Naive B cell (primary cell): Measurements from ENCODE around the gene MRPL52. TPM values are rescaled to one million over a fixed set of nuclear protein-coding genes. Genes with fewer than 3 reads are reported as not detected.
A peak's percentile ranks its signal among the peaks of the same experiment; 100 is the strongest.

ENCODE experiments used
- ATAC-seq, 2 donors: fragments of 150-1000 bp; cut with Tn5 transposase; 2 replicates each; pipeline ENCODE4 v1.10.0; 2021; ENCODE audit warnings: low read depth in 2 of 2, mild to moderate bottlenecking in 2 of 2, moderate library complexity in 2 of 2
- DNase-seq: peaks from one replicate; pipeline ENCODE4 v3.0.0; 2022
- H3K27ac Mint-ChIP-seq, 6 donors: one replicate each; pipeline ENCODE4 v1.8.0; 2020 to 2022; ENCODE audit warnings: mild to moderate bottlenecking in 6 of 6, mixed read lengths in 6 of 6, moderate library complexity in 5 of 6, inconsistent platforms in 2 of 6
- H3K27me3 Mint-ChIP-seq, 3 donors: one replicate each; pipeline ENCODE4 v1.8.0; 2021 to 2022; ENCODE audit warnings: mixed read lengths in 3 of 3, mild to moderate bottlenecking in 1 of 3
- H3K36me3 Mint-ChIP-seq, 2 donors: one replicate each; pipeline ENCODE4 v1.8.0; 2020 to 2022; ENCODE audit warnings: mixed read lengths in 2 of 2, inconsistent platforms in 1 of 2, mild to moderate bottlenecking in 1 of 2
- H3K4me1 Mint-ChIP-seq, 3 donors: one replicate each; pipeline ENCODE4 v1.8.0; 2020 to 2022; ENCODE audit warnings: mixed read lengths in 3 of 3, inconsistent platforms in 1 of 3, mild to moderate bottlenecking in 1 of 3, moderate library complexity in 1 of 3
- H3K4me3 Mint-ChIP-seq, 8 donors: one replicate each; pipeline ENCODE4 v1.8.0; 2020 to 2022; ENCODE audit warnings: mild to moderate bottlenecking in 8 of 8, mixed read lengths in 8 of 8, moderate library complexity in 8 of 8, inconsistent platforms in 2 of 8
- H3K9me3 Mint-ChIP-seq, 7 donors: one replicate each; pipeline ENCODE4 v1.8.0; 2020 to 2022; ENCODE audit warnings: mixed read lengths in 7 of 7, mild to moderate bottlenecking in 5 of 7, inconsistent platforms in 2 of 7, moderate library complexity in 1 of 7
- polyA plus RNA-seq, 6 donors: library from polyadenylated mRNA; unstranded; fragments of 300-500 nt; fragmentation: Illumina TruSeq; gene quantifications; one replicate each; pipeline ENCODE4 v1.2.3, GENCODE V29; 2021; ENCODE audit warnings: low read depth in 6 of 6

Gene MRPL52
- polyA plus RNA-seq, 6 donors from 2014 or later = 75.0 to 232 (median 186) TPM

DNA sequence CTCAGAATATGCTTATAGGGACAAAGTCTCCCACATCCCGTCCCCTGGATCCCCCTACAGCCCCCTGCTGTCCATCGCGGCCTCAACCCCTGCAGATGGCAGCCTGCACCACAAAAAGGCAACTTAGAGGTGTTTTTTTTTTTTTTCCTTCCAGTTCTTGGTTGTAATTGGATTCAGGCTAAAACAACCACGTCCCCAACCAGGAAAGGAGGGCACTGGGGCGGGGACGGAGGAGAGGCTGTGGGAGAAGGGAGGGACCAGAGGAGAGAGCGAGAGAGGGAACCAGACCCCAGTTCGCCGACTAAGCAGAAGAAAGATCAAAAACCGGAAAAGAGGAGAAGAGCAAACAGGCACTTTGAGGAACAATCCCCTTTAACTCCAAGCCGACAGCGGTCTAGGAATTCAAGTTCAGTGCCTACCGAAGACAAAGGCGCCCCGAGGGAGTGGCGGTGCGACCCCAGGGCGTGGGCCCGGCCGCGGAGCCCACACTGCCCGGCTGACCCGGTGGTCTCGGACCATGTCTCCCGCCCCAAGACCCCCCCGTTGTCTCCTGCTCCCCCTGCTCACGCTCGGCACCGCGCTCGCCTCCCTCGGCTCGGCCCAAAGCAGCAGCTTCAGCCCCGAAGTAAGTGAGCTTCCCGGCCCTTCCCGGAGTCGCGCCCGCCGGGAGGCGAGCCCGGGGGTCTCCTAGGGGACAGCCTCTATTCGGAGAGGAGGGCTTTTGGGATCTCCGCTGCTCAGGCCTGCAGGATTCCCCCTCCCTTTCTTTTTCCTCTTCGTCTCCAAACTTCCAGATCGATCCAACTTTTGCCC is 6.8 kb downstream of the MRPL52 start, which contains the start of gene MMP14:
Gene MMP14, plus strand, starts transcription at position 285 of the 813 bp plus-strand sequence. Its CDS starts 233 bp downstream, at position 518.
- H3K4me3 Mint-ChIP-seq = peak within 1 kb of the TSS; percentile 92 to 99 (median 96)
- H3K27me3 Mint-ChIP-seq = peaks cover 0 to 20% (median 0%) of the 10 kb centered on the region in 3 donors
- no peak for DNase-seq
- no peaks in the 10 kb centered on the region for H3K9me3 Mint-ChIP-seq
- ATAC-seq = peak; percentile 34 to 35
- H3K36me3 Mint-ChIP-seq = peaks cover 0 to 8% of the 10 kb centered on the region in 2 donors
- peaks cover 22 to 47% (median 39%) of the 10 kb centered on the region in 3 donors for H3K4me1 Mint-ChIP-seq
- H3K27ac Mint-ChIP-seq = peak within 1 kb of the TSS; percentile 70 to 98 (median 87)

DNA sequence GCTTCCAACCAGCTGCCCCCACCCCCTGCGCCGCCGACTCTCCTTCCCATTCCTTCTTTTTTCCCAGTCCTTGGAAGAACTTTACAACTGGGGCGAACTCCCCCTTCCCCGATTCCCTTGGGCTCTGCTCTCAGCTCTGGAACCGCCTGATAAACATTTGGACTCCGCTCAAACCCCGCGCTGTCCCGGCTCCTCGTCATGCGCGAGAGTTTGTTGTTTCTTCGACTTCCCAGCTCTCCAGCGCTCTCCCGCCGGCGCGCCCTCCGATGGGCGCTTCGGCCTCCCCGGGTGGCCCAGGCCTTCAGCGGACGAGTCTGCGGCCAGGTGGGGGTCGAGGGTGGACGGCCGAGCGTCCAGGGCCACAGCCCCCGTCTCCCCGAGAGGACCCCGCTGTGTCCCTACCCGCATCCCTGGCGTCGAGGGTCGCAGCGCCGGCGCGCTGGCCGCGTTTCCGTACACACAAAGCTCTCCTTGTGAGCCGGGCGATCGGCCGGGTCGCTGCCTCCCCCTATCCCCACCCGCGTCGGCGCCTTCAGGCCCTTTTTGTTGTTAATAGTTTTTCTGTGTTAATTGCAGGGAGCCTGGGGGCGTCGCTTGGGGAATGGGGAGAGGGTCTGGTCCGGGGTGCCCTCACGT is 7.5 kb downstream of the MRPL52 start:
- H3K9me3 Mint-ChIP-seq = no peaks in the 10 kb centered on the region

DNA sequence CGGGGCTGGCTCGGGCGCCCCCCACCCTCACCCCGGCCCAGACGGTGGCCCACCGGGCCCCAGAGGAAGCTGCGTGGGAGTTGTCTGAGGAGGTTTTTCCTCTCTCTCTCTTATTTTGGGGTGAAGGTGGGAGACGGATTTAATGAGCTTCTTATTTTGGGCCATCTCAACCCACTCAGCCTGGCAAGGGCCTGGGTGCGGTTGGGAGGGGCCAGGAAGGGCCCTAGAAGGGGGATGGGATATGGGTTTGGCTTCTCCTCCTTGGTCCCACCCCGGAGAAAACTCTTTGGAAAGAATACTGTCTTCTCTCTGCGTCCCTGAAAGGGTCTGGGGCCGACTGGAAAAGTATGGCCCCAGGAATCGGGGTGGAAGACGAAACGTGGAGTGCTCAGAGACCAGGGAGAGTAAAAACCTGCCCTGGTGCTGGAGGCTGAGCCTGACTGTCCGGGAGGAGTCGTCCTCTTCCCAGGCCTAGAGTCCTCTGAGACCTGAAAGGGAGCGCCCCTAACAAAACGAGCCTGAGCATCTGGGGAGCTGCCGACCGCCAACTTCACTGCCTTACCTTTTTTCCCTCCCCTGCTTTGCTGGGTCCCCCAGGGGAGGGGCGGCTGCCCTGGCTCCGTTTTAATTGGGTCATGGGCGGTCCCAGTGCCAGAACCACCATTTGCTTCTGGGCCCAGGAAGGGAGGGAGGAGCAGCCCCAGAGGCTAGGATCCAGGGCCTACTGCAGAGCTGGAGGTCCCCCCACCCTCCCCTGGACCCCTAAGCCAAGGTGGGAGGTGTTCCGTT is 8.3 kb downstream of the MRPL52 start:
- no peak for DNase-seq
- peaks cover 17 to 39% (median 33%) of the 10 kb centered on the region in 3 donors for H3K4me1 Mint-ChIP-seq
- peak overlapping the region in 2 of 6 donors; percentile 91 to 98 for H3K27ac Mint-ChIP-seq

More for the DNA sequence above, 7.5 kb downstream of the MRPL52 start:
- H3K27me3 Mint-ChIP-seq = peaks cover 0 to 25% (median 0%) of the 10 kb centered on the region in 3 donors
- peak; percentile 57 to 58 for ATAC-seq
- H3K4me1 Mint-ChIP-seq = peaks cover 17 to 40% (median 33%) of the 10 kb centered on the region in 3 donors
- peak overlapping the region; percentile 92 to 99 (median 96) for H3K4me3 Mint-ChIP-seq
- peaks cover 0 to 2% of the 10 kb centered on the region in 2 donors for H3K36me3 Mint-ChIP-seq
- H3K27ac Mint-ChIP-seq = peak overlapping the region; percentile 11 to 98 (median 80)
- DNase-seq = no peak

DNA sequence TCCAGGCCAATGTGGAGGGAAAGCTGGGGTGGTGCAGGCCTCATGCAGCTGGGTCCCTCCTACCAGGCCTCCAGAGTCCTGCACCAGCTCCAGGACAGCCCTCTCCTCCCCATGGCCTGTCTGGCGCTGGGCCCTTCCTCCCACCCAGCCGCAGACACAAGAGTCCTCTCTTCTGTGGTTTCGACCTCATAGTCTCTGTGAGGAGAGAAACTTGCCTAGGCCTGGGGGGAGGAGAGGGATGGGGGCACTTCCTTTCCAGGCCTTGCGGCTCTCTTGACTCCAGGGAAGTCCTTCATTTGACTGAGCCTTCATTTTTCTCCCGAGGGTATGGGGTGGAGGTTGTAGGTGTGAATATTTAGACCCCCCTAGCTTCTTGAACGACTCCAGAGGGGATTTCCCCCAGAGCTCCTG is 8.9 kb downstream of the MRPL52 start:
- Mint-ChIP-seq H3K9me3 (no peaks in the 10 kb centered on the region), H3K36me3 (no peaks in the 10 kb centered on the region), H3K4me3 (peak overlapping the region in 5 of 8 donors; percentile 10 to 99 (median 78)), H3K4me1 (peaks cover 17 to 39% (median 33%) of the 10 kb centered on the region in 3 donors), H3K27ac (peak overlapping the region in 1 of 6 donors; percentile 13), H3K27me3 (peaks cover 0 to 25% (median 0%) of the 10 kb centered on the region in 3 donors)
- DNase-seq = no peak
- no peak for ATAC-seq

More for the DNA sequence above, 8.3 kb downstream of the MRPL52 start:
- Mint-ChIP-seq H3K27me3 (peaks cover 0 to 25% (median 0%) of the 10 kb centered on the region in 3 donors), H3K9me3 (no peaks in the 10 kb centered on the region), H3K4me3 (peak overlapping the region; percentile 68 to 99 (median 84)), H3K36me3 (no peaks in the 10 kb centered on the region)
- peak in 1 of 2 donors; percentile 27 for ATAC-seq

DNA sequence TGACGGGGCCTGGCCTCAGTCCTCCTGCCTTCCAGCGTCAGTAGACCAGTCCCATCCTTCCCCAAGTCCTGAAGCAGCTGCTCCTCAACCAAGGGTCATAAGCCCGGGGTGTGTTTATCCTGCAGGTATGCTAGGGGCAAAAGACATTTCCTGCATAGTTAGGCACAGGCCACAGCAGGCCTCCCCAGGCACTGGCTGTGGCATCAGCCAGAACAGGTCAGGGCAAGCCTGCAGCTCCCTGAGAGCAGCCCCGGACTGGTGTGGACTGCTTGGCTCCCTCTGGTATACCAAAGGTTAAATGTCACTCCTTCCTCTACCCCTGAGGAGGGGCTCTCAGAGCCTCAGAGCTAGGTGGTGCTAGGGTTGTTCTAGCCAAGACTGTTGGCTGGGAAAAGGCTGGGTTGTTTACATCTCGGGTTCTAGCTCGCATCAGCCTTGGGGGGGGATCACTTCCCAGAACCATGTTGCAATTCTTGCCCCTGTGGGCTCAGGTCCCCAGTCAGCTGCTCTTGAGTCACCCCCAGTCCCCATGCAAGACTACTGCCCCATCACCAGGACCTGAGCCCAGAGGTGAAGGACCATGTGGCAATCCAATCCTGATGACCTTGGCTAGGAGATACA is 9.6 kb downstream of the MRPL52 start:
- no peaks in the 10 kb centered on the region for H3K36me3 Mint-ChIP-seq
- H3K9me3 Mint-ChIP-seq = no peaks in the 10 kb centered on the region
- peak overlapping the region in 6 of 8 donors; percentile 15 to 97 (median 56) for H3K4me3 Mint-ChIP-seq
- no peak for DNase-seq
- no peak for ATAC-seq
- H3K4me1 Mint-ChIP-seq = peaks cover 17 to 39% (median 33%) of the 10 kb centered on the region in 3 donors
- H3K27me3 Mint-ChIP-seq = peaks cover 0 to 25% (median 0%) of the 10 kb centered on the region in 3 donors
- peak overlapping the region in 2 of 6 donors; percentile 1 to 80 for H3K27ac Mint-ChIP-seq

DNA sequence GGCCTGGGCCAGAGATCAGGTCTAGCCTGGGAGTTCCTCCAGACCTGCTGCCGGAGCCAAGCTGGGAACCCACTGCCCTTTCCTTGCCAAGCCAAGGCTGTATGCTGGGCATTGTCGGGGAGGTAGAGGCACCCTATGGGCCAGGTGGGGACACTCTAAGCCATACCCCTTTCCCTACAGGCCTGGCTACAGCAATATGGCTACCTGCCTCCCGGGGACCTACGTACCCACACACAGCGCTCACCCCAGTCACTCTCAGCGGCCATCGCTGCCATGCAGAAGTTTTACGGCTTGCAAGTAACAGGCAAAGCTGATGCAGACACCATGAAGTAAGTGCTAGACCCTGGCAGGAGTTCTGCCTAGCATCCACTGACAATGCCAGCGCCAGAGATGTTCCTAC is 11.6 kb downstream of the MRPL52 start:
- Mint-ChIP-seq H3K27me3 (peaks cover 0 to 35% (median 15%) of the 10 kb centered on the region in 3 donors), H3K4me1 (peaks cover 8 to 26% (median 21%) of the 10 kb centered on the region in 3 donors), H3K27ac (no peak overlapping the region), H3K9me3 (no peaks in the 10 kb centered on the region), H3K4me3 (no peak overlapping the region), H3K36me3 (no peaks in the 10 kb centered on the region)
- no peak for DNase-seq
- no peak for ATAC-seq

DNA sequence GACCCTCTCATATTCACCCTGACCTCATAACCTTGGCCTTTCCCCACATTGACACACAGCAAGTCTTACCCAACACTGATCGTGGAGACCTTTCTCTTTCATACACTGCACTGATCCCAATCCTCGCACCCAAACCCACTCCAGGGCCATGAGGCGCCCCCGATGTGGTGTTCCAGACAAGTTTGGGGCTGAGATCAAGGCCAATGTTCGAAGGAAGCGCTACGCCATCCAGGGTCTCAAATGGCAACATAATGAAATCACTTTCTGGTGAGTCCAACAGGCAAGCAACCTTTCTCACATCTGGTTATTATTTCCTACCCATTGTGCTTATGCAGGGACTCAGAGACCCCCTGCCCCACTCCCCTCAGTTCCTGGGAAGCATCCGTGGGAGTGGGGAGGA is 12.1 kb downstream of the MRPL52 start:
- Mint-ChIP-seq H3K4me1 (peaks cover 5 to 27% (median 18%) of the 10 kb centered on the region in 3 donors), H3K27ac (no peak overlapping the region), H3K4me3 (no peak overlapping the region), H3K27me3 (peaks cover 0 to 39% (median 20%) of the 10 kb centered on the region in 3 donors), H3K9me3 (no peaks in the 10 kb centered on the region), H3K36me3 (no peaks in the 10 kb centered on the region)
- DNase-seq (no peak), ATAC-seq (no peak)

DNA sequence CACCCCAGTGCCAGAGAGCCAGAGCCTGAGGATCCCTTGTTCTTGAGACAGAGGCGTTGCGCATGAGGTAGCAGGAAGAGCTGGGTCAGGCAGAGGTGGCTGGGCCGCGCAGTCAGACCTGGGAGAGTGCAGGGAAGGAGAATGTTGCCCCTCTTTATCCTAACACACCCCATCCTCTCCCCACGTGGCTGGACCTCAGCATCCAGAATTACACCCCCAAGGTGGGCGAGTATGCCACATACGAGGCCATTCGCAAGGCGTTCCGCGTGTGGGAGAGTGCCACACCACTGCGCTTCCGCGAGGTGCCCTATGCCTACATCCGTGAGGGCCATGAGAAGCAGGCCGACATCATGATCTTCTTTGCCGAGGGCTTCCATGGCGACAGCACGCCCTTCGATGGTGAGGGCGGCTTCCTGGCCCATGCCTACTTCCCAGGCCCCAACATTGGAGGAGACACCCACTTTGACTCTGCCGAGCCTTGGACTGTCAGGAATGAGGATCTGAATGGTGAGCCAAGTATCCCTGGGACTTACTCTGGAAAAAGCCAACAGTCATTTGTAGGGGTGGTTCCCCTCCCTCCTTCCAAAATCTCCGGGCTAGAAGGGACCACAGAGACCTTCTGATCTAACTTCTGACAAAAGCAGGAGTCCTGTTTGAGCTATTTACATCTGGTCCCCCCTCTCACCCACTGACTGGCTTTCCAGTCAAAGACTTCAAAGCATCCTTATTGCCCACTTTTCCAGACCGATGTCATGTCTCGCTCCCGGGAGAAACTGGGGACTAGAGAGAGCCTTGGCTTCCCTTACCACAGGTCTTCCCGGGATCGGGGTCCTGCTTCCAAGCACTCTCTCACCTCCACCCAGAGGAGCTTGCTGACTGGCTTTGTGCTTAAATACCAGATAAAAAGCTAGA is 12.8 kb downstream of the MRPL52 start:
- Mint-ChIP-seq H3K27me3 (peaks cover 0 to 41% (median 26%) of the 10 kb centered on the region in 3 donors), H3K36me3 (no peaks in the 10 kb centered on the region), H3K27ac (no peak overlapping the region), H3K4me1 (peaks cover 0 to 22% (median 14%) of the 10 kb centered on the region in 3 donors), H3K9me3 (no peaks in the 10 kb centered on the region), H3K4me3 (no peak overlapping the region)
- DNase-seq = no peak
- no peak for ATAC-seq

DNA sequence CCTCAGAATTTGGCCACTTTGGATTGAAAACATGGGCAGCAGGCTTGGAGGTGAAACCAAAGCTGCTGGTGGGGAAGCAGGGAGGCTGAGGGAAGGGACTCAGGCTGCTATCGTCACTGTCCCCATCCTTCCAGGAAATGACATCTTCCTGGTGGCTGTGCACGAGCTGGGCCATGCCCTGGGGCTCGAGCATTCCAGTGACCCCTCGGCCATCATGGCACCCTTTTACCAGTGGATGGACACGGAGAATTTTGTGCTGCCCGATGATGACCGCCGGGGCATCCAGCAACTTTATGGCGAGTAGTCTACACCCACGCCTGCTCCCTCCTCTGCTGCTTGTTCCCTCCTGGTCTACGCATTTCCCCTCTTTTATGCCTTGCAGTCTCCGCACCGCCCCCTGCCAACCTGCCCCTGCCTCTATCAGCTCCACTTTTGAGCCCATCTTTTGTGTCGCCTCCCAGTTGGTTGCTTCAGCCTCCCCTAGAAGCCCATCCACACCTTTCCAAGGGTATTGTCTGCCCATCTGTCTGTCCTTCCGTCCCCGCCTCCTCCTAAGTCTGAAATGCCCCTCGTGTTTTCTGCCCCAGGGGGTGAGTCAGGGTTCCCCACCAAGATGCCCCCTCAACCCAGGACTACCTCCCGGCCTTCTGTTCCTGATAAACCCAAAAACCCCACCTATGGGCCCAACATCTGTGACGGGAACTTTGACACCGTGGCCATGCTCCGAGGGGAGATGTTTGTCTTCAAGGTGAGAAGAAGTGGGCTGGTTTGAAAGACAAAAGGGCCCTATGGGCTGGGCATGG is 13.6 kb downstream of the MRPL52 start:
- ATAC-seq (no peak), DNase-seq (no peak)
- no peak overlapping the region for H3K27ac Mint-ChIP-seq
- peaks cover 4 to 23% (median 12%) of the 10 kb centered on the region in 3 donors for H3K4me1 Mint-ChIP-seq
- peaks cover 0 to 48% (median 32%) of the 10 kb centered on the region in 3 donors for H3K27me3 Mint-ChIP-seq
- no peaks in the 10 kb centered on the region for H3K9me3 Mint-ChIP-seq
- H3K4me3 Mint-ChIP-seq = no peak overlapping the region
- H3K36me3 Mint-ChIP-seq = no peaks in the 10 kb centered on the region

DNA sequence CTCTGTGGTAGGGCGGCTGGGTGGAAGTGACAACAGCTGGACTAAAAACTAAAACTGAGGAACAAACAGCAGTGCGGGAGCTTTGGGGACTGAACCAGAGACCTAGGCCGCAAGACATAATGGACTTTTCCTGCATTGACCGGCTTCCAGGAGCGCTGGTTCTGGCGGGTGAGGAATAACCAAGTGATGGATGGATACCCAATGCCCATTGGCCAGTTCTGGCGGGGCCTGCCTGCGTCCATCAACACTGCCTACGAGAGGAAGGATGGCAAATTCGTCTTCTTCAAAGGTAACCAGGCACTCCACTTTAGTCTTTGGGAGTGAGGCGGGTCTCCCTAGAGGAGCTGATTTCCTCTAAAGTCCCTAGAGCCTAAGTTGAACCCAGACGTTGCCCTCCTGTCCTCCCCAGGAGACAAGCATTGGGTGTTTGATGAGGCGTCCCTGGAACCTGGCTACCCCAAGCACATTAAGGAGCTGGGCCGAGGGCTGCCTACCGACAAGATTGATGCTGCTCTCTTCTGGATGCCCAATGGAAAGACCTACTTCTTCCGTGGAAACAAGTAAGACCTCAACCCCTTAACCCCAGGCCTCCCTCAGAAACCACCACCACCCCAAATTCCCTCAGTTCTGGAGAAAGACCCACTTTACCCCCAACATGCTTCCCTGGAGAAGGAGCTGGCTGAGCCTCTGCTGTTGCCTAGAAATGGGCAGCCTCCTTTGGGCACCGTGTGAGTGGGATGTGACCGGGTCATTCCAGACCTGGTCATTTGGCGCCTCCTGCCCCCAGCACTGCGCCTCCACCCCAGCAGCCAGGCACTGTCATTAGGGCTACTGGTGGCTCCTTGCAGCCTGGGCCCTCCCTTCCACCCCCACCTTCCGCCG is 14.8 kb downstream of the MRPL52 start:
- DNase-seq (no peak), ATAC-seq (no peak)
- peaks cover 8 to 21% (median 9%) of the 10 kb centered on the region in 3 donors for H3K4me1 Mint-ChIP-seq
- no peaks in the 10 kb centered on the region for H3K36me3 Mint-ChIP-seq
- H3K27me3 Mint-ChIP-seq = peaks cover 0 to 44% (median 39%) of the 10 kb centered on the region in 3 donors
- no peaks in the 10 kb centered on the region for H3K9me3 Mint-ChIP-seq
- H3K4me3 Mint-ChIP-seq = no peak overlapping the region
- H3K27ac Mint-ChIP-seq = peak overlapping the region in 1 of 6 donors; percentile 67
